DND-41 (cell line): ENCODE results near the gene ARF1.

Source experiments
- ATAC-seq: fragments of 200-7000 bp; cut with Tn5 transposase; 3 replicates; pipeline ENCODE4 v1.9.1; 2021; ENCODE audit warnings: low read depth; ENCODE audit not compliant: insufficient read depth
- DNase-seq: peaks from one replicate; pipeline ENCODE4 v3.0.0-alpha.2; 2020
- H2AFZ ChIP-seq: 2 replicates; pipeline ENCODE4 v1.6.0; 2012; ENCODE audit warnings: low read depth, low read length
- H3K27ac ChIP-seq: 2 replicates; pipeline ENCODE4 v1.5.1; 2012; ENCODE audit warnings: low read length, inconsistent platforms
- H3K27me3 ChIP-seq: fragments of 200-600 bp; sonication (generic); 2 replicates; pipeline ENCODE4 v1.6.0; 2012; ENCODE audit warnings: low read length, mild to moderate bottlenecking, inconsistent platforms; ENCODE audit not compliant: insufficient read depth, poor library complexity
- H3K36me3 ChIP-seq: 2 replicates; pipeline ENCODE4 v1.5.1; 2012; ENCODE audit warnings: low read length, inconsistent platforms; ENCODE audit not compliant: insufficient read depth
- H3K4me1 ChIP-seq: 2 replicates; pipeline ENCODE4 v1.5.1; 2012; ENCODE audit warnings: mild to moderate bottlenecking, low read length; ENCODE audit not compliant: insufficient read depth
- H3K4me2 ChIP-seq: 2 replicates; pipeline ENCODE4 v1.6.0; 2012; ENCODE audit warnings: mild to moderate bottlenecking, moderate library complexity, low read length, inconsistent platforms; ENCODE audit not compliant: insufficient read depth
- H3K4me3 ChIP-seq, 2 experiments: fragments of 200-600 bp in 1 of 2; shearing (Covaris generic) in 1 of 2; 2 replicates each; pipeline ENCODE4 v1.5.1; 2012 to 2016; ENCODE audit warnings: inconsistent platforms in 2 of 2, low read length in 2 of 2, mild to moderate bottlenecking in 2 of 2, low read depth in 1 of 2, moderate library complexity in 1 of 2
- H3K79me2 ChIP-seq: 2 replicates; pipeline ENCODE4 v1.6.0; 2012; ENCODE audit warnings: low read length, inconsistent platforms; ENCODE audit not compliant: insufficient read depth
- H3K9ac ChIP-seq: 2 replicates; pipeline ENCODE4 v1.6.0; 2012; ENCODE audit warnings: low read depth, mild to moderate bottlenecking, inconsistent platforms, low read length, moderate library complexity
- H3K9me3 ChIP-seq: 2 replicates; pipeline ENCODE4 v1.5.1; 2012; ENCODE audit warnings: low read length, moderate library complexity, mild to moderate bottlenecking, inconsistent platforms; ENCODE audit not compliant: insufficient read depth, severe bottlenecking
- H4K20me1 ChIP-seq: 2 replicates; pipeline ENCODE4 v1.6.0; 2012; ENCODE audit warnings: low read length; ENCODE audit not compliant: insufficient read depth
- EZH2 ChIP-seq: IDR thresholded peaks from 3 replicates; pipeline ENCODE4 v1.6.1; 2012; ENCODE audit warnings: borderline replicate concordance, low read depth, mild to moderate bottlenecking, moderate library complexity, low read length, inconsistent platforms; ENCODE audit not compliant: severe bottlenecking
- TF ChIP-seq, protein P1 (sequence below): IDR thresholded peaks from 2 replicates; pipeline ENCODE4 v1.5.1; 2012; ENCODE audit warnings: borderline replicate concordance, low read length, moderate library complexity, mild to moderate bottlenecking; ENCODE audit not compliant: poor library complexity, severe bottlenecking; ENCODE audit errors: extremely low read depth

The ARF1 gene

DNA sequence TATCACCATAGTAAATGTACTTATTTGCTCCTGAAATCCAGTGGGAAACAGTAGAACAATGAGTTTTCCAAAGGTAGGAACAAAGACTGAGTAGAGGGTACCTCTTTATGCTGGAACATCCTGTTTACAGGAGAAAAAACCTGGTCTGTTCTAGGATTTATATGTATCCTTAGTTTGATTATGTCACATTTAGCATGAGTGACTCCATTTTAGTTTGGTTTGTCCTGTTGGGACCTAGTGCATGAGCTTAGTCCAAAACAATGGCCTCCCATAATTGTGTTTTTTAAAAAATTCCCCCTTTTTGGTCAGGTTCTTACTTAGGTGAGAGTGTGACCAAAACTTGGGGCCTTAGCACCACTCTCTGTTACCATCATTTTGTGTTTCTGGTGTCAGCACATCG lies 30.1 kb downstream of the ARF1 start:
- H3K36me3 ChIP-seq: peaks cover 5% of the 10 kb centered on the region

GRCh38 chr1:228114827-228115226 lies 32.3 kb downstream of the ARF1 start:
- Histone ChIP-seq H3K9me3 (peaks cover 16% of the 10 kb centered on the region), H2AFZ (no peak overlapping the region), H4K20me1 (no peaks in the 10 kb centered on the region), H3K4me2 (no peak overlapping the region), H3K4me3 (no peak overlapping the region), H3K4me1 (peaks cover 7% of the 10 kb centered on the region), H3K36me3 (no peaks in the 10 kb centered on the region), H3K27ac (no peak overlapping the region), H3K27me3 (no peaks in the 10 kb centered on the region), H3K79me2 (peaks cover 2% of the 10 kb centered on the region; the same call in 1 of the 2 replicates), H3K9ac (no peak overlapping the region)
- ATAC-seq (no peak), DNase-seq (no peak)
- TF ChIP-seq, protein P1, sequence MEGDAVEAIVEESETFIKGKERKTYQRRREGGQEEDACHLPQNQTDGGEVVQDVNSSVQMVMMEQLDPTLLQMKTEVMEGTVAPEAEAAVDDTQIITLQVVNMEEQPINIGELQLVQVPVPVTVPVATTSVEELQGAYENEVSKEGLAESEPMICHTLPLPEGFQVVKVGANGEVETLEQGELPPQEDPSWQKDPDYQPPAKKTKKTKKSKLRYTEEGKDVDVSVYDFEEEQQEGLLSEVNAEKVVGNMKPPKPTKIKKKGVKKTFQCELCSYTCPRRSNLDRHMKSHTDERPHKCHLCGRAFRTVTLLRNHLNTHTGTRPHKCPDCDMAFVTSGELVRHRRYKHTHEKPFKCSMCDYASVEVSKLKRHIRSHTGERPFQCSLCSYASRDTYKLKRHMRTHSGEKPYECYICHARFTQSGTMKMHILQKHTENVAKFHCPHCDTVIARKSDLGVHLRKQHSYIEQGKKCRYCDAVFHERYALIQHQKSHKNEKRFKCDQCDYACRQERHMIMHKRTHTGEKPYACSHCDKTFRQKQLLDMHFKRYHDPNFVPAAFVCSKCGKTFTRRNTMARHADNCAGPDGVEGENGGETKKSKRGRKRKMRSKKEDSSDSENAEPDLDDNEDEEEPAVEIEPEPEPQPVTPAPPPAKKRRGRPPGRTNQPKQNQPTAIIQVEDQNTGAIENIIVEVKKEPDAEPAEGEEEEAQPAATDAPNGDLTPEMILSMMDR: no peak
- TF ChIP-seq EZH2: no peak

More for the DNA sequence above, 30.1 kb downstream of the ARF1 start:
- H3K79me2 ChIP-seq: peaks cover 20% of the 10 kb centered on the region
- DNase-seq: no peak
- H3K27me3 ChIP-seq: no peaks in the 10 kb centered on the region
- H3K4me2 ChIP-seq: no peak overlapping the region
- peaks cover under 1% of the 10 kb centered on the region; the same call in 1 of the 2 replicates for H4K20me1 ChIP-seq
- peaks cover 22% of the 10 kb centered on the region for H3K4me1 ChIP-seq
- ATAC-seq: no peak
- H3K4me3 ChIP-seq: no peak overlapping the region
- TF ChIP-seq EZH2: no peak
- TF ChIP-seq, protein P1: no peak
- H3K9me3 ChIP-seq: peaks cover 3% of the 10 kb centered on the region
- no peak overlapping the region for H3K9ac ChIP-seq
- H2AFZ ChIP-seq: no peak overlapping the region
- H3K27ac ChIP-seq: no peak overlapping the region

DNA sequence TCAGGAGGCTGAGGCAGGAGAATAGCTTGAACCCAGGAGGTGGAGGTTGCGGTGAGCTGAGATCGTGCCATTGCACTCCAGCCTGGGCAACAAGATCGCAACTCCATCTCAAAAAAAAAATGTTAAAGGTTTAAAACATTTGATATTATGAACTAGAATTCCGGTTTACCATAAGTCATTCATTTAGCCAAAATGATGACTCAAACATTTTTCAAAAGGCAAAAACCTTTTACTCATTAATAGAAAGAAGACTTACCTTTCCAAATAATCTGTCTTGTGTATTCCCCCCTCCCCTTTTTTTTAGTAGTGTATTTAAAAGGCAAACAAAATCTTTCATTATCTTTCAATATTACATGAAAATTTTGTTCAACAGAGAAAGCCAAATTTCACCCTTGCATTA lies 34.8 kb downstream of the ARF1 start:
- DNase-seq (no peak), ATAC-seq (no peak)
- no peak overlapping the region for H3K4me2 ChIP-seq
- H3K9ac ChIP-seq: no peak overlapping the region
- no peaks in the 10 kb centered on the region for H3K27me3 ChIP-seq
- no peak overlapping the region for H2AFZ ChIP-seq
- no peaks in the 10 kb centered on the region for H3K36me3 ChIP-seq
- no peaks in the 10 kb centered on the region for H3K4me1 ChIP-seq
- no peaks in the 10 kb centered on the region for H4K20me1 ChIP-seq
- no peak for TF ChIP-seq EZH2
- TF ChIP-seq, protein P1: no peak
- H3K79me2 ChIP-seq: no peaks in the 10 kb centered on the region
- H3K9me3 ChIP-seq: peaks cover 16% of the 10 kb centered on the region
- H3K27ac ChIP-seq: no peak overlapping the region
- no peak overlapping the region for H3K4me3 ChIP-seq

- Histone ChIP-seq H3K79me2 (no peaks in the 10 kb centered on the region), H2AFZ (no peak overlapping the region), H3K9ac (no peak overlapping the region), H3K27ac (no peak overlapping the region), H3K9me3 (peaks cover 16% of the 10 kb centered on the region), H4K20me1 (no peaks in the 10 kb centered on the region), H3K36me3 (no peaks in the 10 kb centered on the region), H3K4me1 (no peaks in the 10 kb centered on the region), H3K4me2 (no peak overlapping the region), H3K4me3 (no peak overlapping the region), H3K27me3 (peaks cover 6% of the 10 kb centered on the region)
- ATAC-seq: no peak
- TF ChIP-seq, protein P1: no peak
- TF ChIP-seq EZH2: no peak
- no peak for DNase-seq
These were observed 35.5 kb downstream of the ARF1 start for GRCh38 chr1:228118040-228118439.
